ENCODE data around the gene HOXA4. TPM values are rescaled to one million over a fixed set of nuclear protein-coding genes. Genes with fewer than 3 reads are reported as not detected.

The HOXA4 gene
- polyA plus RNA-seq, 1 donor (not counting 4 experiments of a cell fraction or from before 2014, with no cell fraction given), result 1.5 TPM

- Histone ChIP-seq H3K79me2 (ENCODE audit: control insufficient read depth, insufficient read depth, low read length) (peaks cover 40% of the 10 kb centered on the region), H3K9me3 (ENCODE audit: control insufficient read depth, low read depth, low read length) (no peaks in the 10 kb centered on the region), H4K20me1 (ENCODE audit: control insufficient read depth, extremely low read depth, insufficient read depth, low read length) (no peaks in the 10 kb centered on the region), H3K4me1 (ENCODE audit: control insufficient read depth, extremely low read depth, insufficient read depth, low read length) (peaks cover 78% of the 10 kb centered on the region), H2AFZ (ENCODE audit: control insufficient read depth, low read length) (peak within 1 kb of the TSS; percentile 90), H3K4me2 (ENCODE audit: control insufficient read depth, extremely low read depth, insufficient read depth, low read depth, low read length) (peak within 1 kb of the TSS; percentile 98), H3K4me3 (ENCODE audit: control insufficient read depth in 2 of 3, extremely low read depth in 1 of 3, insufficient read depth in 2 of 3, low read depth in 1 of 3, low read length in 3 of 3) (peak within 1 kb of the TSS; percentile 55 to 94 (median 80)), H3K27me3 (ENCODE audit: control insufficient read depth, extremely low read depth, insufficient read depth, low read length) (no peaks in the 10 kb centered on the region), H3K9me1 (ENCODE audit: control insufficient read depth, extremely low read depth, insufficient read depth, low read length) (no peaks in the 10 kb centered on the region), H3K9ac (ENCODE audit: control insufficient read depth, extremely low read depth, insufficient read depth, low read length) (peak within 1 kb of the TSS; percentile 90), H3K27ac (ENCODE audit: control insufficient read depth, insufficient read depth, low read length) (peak within 1 kb of the TSS; percentile 87), H3K36me3 (ENCODE audit: control insufficient read depth in 2 of 2, extremely low read depth in 1 of 2, insufficient read depth in 2 of 2, low read length in 2 of 2) (no peaks in the 10 kb centered on the region)
- TF ChIP-seq CTCF (optimal IDR thresholded peaks at IDR 0.05 in 1 of 3, IDR thresholded peaks at IDR 0.05 in 1 of 3, conservative IDR thresholded peaks at IDR 0.05 in 1 of 3; ENCODE audit: extremely low read depth in 1 of 3, insufficient read depth in 2 of 3, low read length in 3 of 3), result no peak
- TF ChIP-seq EZH2 (IDR thresholded peaks at IDR 0.05; ENCODE audit: low read length), result no peak
- dilution Hi-C loops (cut with MboI; ENCODE audit: extremely low pct_ligation_motif_present, low sequenced_read_pairs), result no loop called here
- peak; percentile 57 for FAIRE-seq
- no peak for DNase-seq (ENCODE audit: low read depth, low spot score)
Measured at GRCh38 chr7:27156508-27156898, 25.9 kb upstream of the HOXA4 start, which contains the start of gene HOXA7. Gene HOXA7, minus strand, starts transcription at chr7:27156675. Its CDS starts 130 bp downstream, at chr7:27156545.

- H3K9ac ChIP-seq (ENCODE audit: control insufficient read depth, extremely low read depth, insufficient read depth, low read length), result peak overlapping the region; percentile 90
- H3K27me3 ChIP-seq (ENCODE audit: control insufficient read depth, extremely low read depth, insufficient read depth, low read length), result no peaks in the 10 kb centered on the region
- TF ChIP-seq CTCF (optimal IDR thresholded peaks at IDR 0.05 in 1 of 3, IDR thresholded peaks at IDR 0.05 in 1 of 3, conservative IDR thresholded peaks at IDR 0.05 in 1 of 3; ENCODE audit: extremely low read depth in 1 of 3, insufficient read depth in 2 of 3, low read length in 3 of 3) (no peak), EZH2 (IDR thresholded peaks at IDR 0.05; ENCODE audit: low read length) (no peak)
- peak overlapping the region; percentile 98 for H3K4me2 ChIP-seq (ENCODE audit: control insufficient read depth, extremely low read depth, insufficient read depth, low read depth, low read length)
- peak overlapping the region; percentile 55 to 94 (median 73) for H3K4me3 ChIP-seq (ENCODE audit: control insufficient read depth in 2 of 3, extremely low read depth in 1 of 3, insufficient read depth in 2 of 3, low read depth in 1 of 3, low read length in 3 of 3)
- H3K9me1 ChIP-seq (ENCODE audit: control insufficient read depth, extremely low read depth, insufficient read depth, low read length), result no peaks in the 10 kb centered on the region
- H3K36me3 ChIP-seq (ENCODE audit: control insufficient read depth in 2 of 2, extremely low read depth in 1 of 2, insufficient read depth in 2 of 2, low read length in 2 of 2), result no peaks in the 10 kb centered on the region
- FAIRE-seq (no peak), DNase-seq (ENCODE audit: low read depth, low spot score) (no peak)
- peaks cover 79% of the 10 kb centered on the region for H3K4me1 ChIP-seq (ENCODE audit: control insufficient read depth, extremely low read depth, insufficient read depth, low read length)
- H3K9me3 ChIP-seq (ENCODE audit: control insufficient read depth, low read depth, low read length), result no peaks in the 10 kb centered on the region
- dilution Hi-C loops (cut with MboI; ENCODE audit: extremely low pct_ligation_motif_present, low sequenced_read_pairs), result no loop called here
- peaks cover 45% of the 10 kb centered on the region for H3K79me2 ChIP-seq (ENCODE audit: control insufficient read depth, insufficient read depth, low read length)
- no peaks in the 10 kb centered on the region for H4K20me1 ChIP-seq (ENCODE audit: control insufficient read depth, extremely low read depth, insufficient read depth, low read length)
- H2AFZ ChIP-seq (ENCODE audit: control insufficient read depth, low read length), result peak overlapping the region; percentile 90
- H3K27ac ChIP-seq (ENCODE audit: control insufficient read depth, insufficient read depth, low read length), result peak overlapping the region; percentile 87
Measured at GRCh38 chr7:27155816-27156507, 25.4 kb upstream of the HOXA4 start.
